ENCODE results near the gene SYNPO2L.
A peak's percentile ranks its signal among the peaks of the same experiment; 100 is the strongest.
"Not testable (repeated sequence)": the region's sequence is repeated elsewhere in the genome, so short reads cannot be mapped to it uniquely, and the experiment has no call there.

Gene SYNPO2L

DNA sequence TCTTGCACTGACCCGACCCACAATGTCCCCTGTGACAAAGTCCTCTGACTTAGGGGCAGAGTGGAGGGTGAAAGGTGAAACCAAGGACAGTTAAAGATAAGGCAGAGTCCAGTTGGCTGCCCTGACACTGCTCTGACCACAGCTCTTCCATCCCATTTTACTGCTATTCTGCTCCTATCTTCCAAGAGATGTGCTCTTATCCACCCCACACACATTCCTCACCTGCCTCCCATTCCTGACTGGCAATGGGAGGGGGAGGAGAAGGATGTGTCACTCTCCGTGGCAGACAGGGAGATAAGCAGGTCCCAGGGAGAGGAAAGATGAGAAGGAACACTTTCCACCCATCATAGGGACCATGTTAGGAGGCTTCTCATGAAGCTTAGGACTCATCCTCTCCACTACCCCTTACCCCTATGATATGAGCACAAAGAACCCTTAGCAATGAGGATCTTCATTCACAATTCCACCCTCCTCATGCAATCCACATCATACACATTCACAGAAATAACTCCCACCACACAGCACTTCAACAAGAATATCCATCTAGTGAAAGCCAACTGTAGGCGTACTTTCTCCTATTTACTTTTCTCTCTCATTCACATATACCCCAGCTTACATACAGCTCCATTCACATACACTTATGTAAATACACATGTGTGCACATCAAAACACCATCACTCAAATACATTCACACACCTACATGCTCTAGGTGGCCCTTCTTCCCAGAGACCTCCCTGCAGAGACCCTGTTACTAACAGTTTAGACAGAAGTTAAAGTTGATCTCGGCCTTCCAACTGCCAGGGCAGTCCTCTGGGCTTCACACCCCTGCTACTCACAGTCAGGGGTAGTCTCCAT lies 6.6 kb downstream of the SYNPO2L start:
- DNase-seq (ENCODE audit: low spot score) = peak; percentile 45

DNA sequence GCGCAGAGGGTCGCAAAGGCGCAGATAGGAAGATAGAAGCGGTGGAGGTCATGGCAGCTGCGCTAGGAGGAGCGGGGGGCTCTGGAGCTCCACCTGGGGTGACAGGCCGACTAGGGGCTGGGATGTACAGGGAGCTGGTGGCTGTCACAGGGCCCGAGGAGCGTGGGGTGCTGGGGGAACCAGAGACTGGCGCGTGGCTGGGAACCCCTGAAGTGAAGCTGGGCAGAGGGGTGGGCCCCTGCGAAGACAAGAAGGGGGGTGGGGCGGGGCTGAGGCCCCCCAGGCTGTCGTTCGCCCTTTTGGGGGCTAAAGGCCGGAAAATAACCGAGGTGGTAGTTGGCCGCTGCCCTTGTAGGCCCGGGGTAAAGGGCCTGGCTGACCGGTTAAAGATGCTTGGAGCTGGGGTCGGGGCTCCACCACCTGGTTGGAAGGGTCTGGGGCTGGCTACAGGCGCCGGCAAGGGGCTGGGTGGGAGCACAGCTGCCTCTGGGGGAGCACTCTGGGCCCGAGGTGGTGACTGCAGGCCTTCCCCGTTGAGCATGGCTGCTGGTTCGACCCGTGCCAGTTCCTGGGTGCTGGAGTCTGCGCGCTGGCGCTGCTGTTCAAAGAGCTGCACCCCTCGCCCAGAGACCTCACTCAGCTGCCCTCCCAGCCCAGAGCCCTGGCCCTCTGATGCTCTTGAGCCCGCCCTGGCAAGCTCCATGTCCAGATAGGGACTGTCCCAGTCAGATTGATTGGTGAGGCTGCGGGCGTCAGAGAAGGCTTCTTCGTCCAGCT lies 7.8 kb downstream of the SYNPO2L start:
- DNase-seq (ENCODE audit: low spot score) = no peak

DNA sequence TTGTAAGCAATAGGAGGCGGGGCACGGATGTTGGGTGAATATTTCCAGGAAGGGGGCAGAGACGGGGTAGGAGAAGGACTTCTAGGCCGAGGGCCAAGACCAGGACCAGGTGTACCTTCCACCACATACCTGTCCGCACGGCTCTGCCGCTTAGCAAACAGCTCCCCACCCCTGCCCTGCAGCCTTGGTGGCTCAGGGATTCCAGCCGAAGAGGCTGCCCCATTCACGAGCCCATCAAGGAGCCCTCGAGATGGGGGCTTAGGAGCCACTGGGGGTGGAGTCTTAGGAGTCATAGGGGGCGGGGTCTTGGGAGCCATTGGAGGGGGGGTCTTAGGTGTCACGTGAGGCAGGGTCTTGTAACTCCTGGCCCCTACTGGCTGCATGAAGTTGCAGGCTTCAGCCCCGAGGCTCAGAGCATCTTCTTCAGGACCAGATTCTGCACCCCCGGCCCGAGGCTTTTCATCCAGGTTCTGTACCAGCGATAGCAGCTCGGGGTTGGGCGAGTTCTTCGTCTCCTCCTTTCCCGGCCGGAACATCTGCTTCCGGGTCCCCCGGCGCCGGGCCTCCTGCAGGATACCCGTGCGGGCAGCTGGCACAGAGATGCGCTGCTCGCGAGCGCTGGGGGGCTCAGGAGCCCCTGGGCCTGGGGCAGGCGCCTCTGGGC lies 8.5 kb downstream of the SYNPO2L start:
- DNase-seq (ENCODE audit: low spot score) = peak; percentile 40

DNA sequence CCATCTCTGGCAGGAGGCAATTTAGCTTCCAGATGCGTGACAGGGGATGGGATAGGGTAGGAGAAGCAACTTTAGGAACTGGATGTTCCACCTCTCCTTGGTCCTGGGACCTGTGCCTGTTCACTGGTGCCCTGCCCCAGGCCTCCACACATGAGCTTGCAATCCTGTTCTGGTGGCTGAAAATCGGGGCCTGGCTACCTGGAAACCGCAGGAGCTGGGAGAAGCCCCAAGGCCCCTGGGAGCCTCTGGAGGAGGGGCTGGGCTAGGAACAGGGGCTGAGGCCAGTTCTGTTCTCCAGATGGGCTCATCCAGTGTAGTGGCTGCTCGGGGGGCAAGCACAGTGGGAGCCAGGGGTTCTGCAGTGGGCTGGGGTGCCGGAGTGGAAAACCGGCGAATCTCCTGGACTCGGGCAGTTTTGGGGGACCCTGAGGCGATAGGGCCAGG lies 9.2 kb downstream of the SYNPO2L start:
- no peak for DNase-seq (ENCODE audit: low spot score)

DNA sequence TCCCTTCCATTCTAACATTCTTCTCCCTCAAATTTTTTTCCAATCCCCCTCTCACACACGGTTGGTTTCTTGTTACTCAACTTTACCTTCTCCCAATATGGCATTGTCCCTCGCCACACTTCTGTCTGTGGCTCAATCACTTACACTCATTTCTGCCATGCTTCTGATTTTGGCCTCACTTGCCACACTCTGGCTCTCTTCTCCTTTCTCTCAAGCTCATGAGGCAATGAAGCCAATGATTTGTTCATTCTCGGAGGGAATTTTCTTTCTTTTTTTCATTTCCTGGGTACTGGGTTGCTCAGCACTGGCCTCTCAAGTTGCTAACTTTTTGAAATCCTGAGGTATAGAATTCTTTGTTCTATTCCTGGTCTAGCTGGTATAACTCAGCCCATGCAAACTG lies 10.6 kb downstream of the SYNPO2L start:
- DNase-seq (ENCODE audit: low spot score) = no peak

DNA sequence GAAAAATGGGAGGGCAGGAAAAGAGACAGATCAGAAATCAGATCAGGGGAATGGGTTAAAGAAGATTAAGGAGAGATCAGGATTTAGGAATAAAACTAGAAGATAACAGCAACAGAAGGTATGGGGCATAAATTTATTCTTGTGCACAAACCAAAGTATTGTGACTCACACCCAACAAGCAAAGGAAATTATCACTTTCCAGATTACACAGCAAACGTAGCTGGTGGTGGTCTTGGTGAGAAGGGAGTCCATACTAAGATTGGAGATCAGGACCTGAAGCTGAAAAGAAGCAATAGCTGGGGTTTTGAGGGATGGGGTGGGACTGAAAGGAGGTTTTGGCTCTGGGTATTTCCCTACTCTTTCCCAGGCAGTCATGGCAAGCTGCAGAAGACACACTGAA lies 11.1 kb downstream of the SYNPO2L start:
- no peak for DNase-seq (ENCODE audit: low spot score)

DNA sequence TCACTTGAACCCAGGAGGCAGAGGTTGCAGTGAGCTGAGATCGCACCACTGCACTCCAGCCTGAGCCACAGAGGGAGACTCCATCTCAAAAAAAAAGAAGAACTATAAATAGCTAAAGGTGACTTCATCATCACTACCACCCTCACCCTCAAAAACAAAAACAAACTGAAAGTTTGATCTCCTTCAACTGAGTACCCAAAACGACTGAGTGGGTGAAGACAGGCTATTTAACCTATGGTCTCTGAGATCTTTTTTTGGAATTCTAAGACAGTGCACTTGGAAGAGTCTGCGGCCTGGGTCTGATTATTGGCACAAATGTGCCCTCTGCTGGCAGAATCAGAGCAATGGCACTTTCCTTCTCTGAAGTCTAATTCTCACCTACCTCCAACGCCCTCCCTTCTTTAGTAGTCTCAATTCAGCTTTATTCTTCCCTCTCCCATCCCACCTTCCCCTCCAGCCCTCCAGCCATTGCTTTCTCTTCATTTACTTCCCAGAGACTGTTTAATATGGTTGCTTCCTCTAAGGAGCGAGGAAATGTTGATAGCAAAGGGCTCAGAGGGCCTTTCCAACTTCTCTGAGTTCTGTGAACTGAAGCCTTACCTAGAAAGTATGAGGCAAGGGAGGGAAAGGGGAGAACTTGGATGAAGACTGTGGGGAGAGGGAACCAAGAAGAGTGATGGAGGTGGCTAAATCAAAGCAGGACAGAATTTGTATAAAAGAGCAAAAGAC lies 11.7 kb downstream of the SYNPO2L start:
- DNase-seq (ENCODE audit: low spot score) = peak; percentile 75

DNA sequence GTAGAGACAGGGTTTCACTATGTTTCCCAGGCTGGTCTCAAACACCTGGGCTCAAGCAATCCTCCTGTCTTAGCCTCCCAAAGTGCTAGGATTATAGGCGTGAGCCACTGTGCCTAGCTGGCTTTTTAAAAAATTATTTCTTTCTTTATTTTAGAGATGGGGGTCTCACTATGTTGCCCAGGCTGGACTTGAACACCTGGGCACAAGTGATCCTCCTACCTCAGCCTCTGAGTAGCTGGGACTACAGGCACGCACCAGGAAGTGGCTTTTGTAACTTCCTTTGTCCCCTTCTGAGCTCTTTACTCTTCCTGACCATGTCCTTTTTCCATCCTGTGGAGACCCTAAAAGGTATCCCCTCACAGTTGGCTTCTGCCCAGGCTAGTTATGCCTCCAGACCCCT lies 12.5 kb downstream of the SYNPO2L start:
- no peak for DNase-seq (ENCODE audit: low spot score)

DNA sequence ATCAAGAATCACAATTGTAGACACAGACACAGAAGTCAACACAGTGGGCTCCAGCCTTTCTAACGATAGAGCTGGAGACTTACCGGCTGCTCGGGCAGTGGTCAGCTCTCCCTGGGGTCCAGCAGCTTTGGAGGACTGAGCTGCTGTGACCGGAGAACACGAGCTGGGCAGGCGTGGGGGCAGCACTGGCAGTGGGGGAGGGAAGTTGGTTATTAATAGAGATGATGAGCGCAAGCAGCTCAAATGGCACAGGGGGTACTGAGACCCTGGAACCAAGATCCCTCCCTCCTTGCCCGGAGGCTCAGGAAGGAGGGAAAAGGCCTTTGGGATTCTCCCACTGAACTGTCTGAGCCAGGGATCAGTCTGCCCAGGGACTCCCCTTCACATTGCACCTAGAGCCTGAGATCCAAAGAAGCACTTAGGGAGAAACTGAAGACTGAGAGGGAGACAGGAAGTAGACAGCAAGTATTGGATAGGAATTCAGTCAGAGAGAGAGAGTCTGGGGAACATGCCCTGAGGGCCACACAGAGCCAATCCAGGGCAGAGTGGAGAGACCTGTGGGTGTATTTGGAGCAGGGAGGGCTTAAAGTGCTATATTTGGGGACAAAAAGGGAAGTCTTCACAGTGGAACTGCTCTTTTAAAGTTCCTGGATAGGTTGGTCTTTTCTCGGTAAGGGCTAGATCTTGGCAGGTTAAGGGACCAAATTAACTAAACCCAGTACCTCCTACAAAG lies 14.3 kb downstream of the SYNPO2L start, which contains the start of gene MYOZ1:
TSS of gene MYOZ1 (minus strand) at position 147 of the 733 bp plus-strand sequence. CDS start 1,457 bp downstream, outside the sequence.
- no peak for DNase-seq (ENCODE audit: low spot score)

DNA sequence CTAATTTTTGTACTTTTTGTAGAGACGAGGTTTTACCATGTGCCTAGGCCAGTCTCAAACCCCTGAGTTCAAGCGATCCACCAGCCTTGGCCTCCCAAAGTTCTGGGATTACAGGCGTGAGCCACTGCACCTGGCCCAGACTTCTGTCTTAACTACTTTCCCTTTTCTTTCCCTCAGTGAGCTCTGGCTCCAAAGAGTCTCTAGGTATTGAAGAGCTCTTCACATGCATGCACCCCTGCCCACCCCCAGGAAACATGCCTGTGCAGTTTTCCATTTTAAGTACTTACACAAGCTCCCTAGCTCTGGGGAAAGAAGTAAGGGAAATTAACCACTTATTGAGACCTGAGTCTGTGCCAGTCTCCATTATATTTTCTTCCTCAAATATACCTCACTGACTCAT lies 16.5 kb downstream of the SYNPO2L start:
- no peak for DNase-seq (ENCODE audit: low spot score)

DNA sequence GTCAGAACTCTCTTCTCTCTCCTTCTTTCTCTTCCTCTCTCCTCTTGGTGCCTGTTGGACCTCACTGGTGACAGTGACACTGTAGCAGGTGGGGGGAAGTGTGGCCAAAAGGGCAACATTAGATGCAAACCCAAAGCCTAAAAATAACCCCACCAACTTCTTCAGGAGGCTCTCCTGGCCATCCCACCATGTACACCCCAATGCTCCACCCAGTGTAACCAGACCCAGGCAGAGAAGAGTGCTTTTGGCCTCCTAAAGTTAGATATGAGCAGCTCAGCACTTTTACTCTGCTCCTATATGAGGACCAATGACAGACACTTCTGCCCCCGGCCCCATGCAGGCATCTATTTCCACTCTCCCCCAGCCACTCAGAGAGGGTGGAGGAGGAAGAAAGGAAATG lies 20.0 kb downstream of the SYNPO2L start:
- DNase-seq (ENCODE audit: low spot score) = no peak

DNA sequence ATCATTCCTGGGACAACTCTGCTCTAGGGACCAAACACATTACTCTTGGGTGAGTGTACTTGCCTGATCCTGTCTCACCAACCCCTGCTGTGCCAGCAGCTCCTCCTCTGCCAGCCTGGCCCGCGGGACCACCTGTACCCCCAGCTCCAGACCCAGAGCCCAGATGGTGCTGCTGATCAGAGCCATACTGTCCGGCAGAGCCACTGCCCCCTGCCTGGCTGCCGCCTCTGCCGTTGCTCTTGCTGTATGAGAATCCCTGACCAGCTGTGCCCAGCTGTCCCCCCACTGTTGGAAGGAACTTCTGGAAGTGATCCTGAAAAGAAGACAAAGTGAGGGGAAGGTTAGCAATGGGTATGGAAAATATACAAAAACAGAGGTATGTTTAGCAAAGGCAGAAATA lies 21.4 kb downstream of the SYNPO2L start:
- DNase-seq (ENCODE audit: low spot score) = no peak

DNA sequence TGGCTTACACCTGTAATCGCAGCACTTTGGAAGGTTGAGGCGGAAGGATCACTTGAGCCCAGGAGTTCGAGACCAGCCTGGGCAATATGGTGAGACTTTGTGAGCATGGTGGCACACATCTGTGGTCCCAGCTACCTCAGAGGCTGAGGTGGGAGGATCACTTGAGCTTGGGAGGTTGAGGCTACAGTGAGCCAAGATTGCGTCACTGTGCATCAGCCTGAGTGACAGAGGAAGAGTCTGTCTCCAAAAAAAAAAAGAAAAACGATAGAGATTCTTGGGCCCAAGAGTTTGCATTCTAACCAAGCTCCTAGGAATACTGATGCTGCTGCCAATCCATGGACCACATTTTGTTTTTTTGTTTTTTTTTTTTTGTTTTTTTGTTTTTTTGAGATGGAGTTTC lies 26.7 kb downstream of the SYNPO2L start:
- no peak for DNase-seq (ENCODE audit: low spot score)

DNA sequence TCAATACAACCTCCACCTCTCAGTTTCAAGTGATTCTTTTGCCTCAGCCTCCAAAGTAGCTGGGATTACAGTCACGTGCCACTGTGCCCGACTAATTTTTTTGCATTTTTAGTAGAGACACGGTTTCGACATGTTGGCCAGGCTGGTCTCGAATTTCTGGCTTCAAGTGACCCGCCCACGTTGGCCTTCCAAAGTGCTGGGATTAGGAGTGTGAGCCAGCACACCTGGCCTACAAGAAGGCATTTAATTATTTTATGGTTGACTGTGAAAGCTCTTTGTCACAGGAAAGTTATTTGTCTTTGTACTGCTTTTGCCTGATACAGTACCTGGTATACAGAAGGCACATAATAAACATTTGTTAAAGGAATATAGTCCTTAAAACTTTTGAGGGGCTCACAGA lies 27.4 kb downstream of the SYNPO2L start:
- no peak for DNase-seq (ENCODE audit: low spot score)

DNA sequence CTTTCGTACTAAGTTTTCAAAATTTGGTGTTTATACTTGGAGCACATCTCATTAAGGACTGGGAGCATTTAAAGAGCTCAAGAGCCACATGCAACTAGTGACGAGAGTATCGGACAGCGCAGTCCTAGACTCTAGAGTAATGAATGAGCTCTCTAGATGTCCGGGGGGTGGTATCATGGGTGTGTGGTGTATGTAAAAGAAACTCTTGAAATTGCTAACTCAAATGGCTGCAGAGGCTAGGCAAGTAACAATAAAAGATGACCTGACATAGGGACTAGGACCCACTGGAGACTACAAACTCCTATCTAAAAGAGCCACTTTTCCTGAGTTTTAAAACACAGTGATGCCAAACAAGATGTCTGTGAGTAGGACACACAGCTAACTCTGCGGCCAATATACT lies 28.5 kb downstream of the SYNPO2L start:
- DNase-seq (ENCODE audit: low spot score) = no peak

DNA sequence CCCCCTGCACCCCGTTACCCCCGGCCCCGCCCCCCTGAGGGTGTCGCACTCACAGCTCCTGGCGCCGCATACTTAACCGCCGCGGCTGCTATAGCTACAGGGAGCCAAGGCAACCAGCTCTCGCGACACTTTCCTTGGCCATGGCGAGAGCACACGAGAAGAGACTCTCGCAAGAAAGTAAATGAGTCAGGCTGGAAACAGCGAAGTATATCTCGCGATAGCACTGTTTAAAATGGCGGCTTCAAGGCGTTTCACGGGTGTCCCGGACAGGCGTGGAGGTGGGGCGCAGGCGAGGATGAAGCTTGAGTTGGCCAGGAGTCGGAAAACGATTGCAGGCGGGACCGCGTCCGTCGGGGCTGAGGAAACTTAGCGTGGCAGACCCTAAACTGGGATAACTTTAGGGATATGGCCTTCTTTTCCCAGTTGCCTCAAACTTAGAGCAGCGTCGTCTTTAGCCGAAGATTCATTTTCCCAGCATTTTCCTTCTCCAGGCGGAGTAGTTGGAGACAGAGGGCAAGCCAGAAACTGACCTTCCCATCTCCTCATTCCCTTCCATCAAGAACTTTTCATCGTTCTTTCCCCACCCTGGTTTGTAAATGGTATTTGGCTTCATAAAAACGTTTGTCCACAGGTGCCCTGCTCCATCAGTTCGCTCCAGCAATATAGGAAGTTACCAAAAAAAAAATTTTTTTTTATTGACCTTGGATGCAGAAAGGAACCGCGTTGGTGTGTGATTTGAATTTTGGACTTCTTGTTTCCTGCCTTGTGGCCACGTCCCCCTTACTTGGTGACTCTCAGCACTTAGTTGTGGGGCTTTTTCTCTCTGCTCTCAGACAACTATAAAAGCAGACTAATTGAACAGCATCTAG lies 29.7 kb downstream of the SYNPO2L start:
- peak; percentile 95 for DNase-seq (ENCODE audit: low spot score)

DNA sequence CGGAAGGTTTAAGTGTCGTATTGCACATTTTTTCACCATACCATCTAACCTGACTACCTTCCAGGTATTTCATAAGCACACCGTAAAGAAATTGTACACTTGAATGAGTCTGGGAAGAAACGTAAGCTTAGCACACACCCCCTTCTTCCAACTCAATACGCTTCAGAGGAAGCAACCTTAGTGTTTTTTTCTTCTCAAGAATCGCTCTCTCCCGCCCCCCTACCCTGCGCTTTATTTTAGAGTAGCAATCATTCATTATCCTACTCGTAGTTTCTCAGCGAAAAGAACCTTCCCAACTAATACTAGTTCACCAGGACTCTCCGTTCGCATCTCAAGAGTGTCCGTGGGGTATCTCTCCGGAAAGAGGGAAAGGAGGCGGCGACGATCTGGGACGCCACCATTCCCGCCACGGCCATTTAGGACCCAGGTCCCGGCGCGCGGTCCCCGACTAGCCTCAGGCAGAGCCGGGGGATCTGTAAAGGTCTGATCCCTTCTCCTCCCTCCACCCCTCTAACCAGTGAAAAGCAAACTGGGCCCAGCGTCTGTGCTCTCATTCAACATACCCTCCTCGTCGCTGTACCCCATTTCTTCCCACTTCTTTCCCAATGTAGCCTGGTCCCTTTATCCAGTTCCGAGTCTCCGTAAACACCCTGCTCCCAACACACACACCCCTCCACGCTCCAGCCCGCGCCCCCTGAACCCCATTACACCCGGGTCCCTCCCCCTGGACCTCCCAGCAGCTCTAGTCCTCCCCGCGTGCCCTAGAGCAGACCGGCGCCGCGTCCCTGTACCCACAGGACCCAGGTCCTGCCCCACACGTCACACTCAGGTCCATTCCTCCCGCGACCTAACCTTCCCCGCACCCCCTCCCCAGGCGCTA lies 30.6 kb downstream of the SYNPO2L start:
- peak; percentile 38 for DNase-seq (ENCODE audit: low spot score)

DNA sequence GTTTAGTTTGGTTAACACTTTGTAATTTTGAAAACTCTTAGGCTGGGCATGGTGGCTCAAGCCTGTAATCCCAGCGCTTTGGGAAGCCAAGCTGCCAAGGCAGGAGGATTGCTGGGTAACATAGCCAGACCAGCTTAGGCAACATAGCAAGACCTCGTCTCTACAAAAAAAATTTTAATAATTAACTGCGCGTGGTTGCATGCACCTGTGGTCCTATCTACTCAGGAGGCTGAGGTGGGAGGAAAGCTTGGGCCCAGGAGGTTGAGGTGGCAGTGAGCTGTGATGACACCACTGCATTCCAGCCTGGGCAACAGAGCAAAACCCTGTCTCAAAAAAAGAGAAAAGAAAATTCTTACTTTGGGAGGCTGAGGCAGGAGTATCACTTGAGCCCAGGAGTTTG lies 32.8 kb downstream of the SYNPO2L start:
- DNase-seq (ENCODE audit: low spot score) = no peak

DNA sequence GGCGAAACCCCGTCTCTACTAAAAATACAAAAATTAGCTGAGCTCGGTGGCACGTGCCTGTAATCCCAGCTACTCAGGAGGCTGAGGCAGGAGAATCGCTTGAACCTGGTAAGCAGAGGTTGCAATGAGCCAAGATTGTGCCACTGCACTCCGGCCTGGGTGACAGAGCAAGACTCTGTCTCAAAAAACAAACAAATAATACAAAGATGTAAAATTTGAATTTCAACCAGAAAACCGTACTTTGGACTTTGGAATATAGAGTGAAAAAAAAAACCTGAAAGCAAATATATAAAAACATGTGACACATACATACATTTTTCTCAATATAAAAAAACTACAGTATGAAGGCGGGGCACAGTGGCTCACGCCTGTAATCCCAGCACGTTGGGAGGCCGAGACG lies 34.9 kb downstream of the SYNPO2L start:
- not testable (repeated sequence) for DNase-seq (ENCODE audit: low spot score)

Measured in AG08396 (cell line).